Adrenal gland (tissue), 5 donors: ENCODE results near the gene RIMBP2.

Experiments used
- CTCF ChIP-seq, 6 experiments: fragments of 450-650 bp in 4 of 6; fragments of 200-600 bp in 2 of 6; sonication (generic) in 1 of 6; IDR thresholded peaks; 1 replicate in 5 of 6; 2 replicates in 1 of 6; pipeline versions ENCODE4 v1.5.1 to v1.8.0; 2016 to 2021; ENCODE audit warnings: antibody characterized with exemption in 6 of 6, mild to moderate bottlenecking in 2 of 6, moderate library complexity in 1 of 6
- POLR2A ChIP-seq, 2 donors: fragments of 450-650 bp; IDR thresholded peaks; one replicate each; pipeline ENCODE4 v1.6.1; 2017; ENCODE audit warnings: antibody characterized with exemption in 2 of 2, mild to moderate bottlenecking in 2 of 2, moderate library complexity in 1 of 2
- donor health status: DM: no; HTN: no; CAD: no.

- TF ChIP-seq CTCF (IDR thresholded peaks at IDR 0.05): no peak
- no peak for TF ChIP-seq POLR2A (IDR thresholded peaks at IDR 0.05)
Observed at GRCh38 chr12:130626601-130627000, 89.5 kb downstream of the RIMBP2 start.
